NCI-H2171 (cell line): Measurements from ENCODE around the gene THUMPD3.
A peak's percentile ranks its signal among the peaks of the same experiment; 100 is the strongest.

Experiments used
- DNase-seq: peaks from one replicate; lab custom pipeline; 2025; lab: John Stamatoyannopoulos, UW

Gene THUMPD3

GRCh38 chr3:9361691-9362388, 1.0 kb upstream of the THUMPD3 start:
- DNase-seq: no peak

GRCh38 chr3:9369508-9369907, 6.7 kb downstream of the THUMPD3 start:
- DNase-seq: no peak

DNA sequence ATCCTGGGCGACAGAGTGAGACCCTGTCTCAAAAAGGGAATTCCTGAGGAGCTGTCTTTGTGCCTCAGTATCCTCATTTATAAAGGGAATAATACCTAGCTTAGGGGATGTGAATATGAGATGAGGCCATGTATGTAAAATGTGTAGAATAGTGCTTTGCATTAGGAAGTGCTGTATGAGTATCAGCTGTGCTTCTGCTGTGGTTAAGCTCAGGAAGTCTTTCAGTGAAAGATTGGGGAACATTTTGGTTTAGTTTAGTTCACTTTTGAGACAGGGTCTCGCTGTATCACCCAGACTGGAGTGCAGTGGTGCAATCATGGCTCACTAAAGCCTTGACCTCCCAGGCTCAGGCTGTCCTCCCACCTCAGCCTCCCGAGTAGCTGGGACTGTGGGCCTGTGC, 10.6 kb downstream of the THUMPD3 start:
- DNase-seq: no peak

DNA sequence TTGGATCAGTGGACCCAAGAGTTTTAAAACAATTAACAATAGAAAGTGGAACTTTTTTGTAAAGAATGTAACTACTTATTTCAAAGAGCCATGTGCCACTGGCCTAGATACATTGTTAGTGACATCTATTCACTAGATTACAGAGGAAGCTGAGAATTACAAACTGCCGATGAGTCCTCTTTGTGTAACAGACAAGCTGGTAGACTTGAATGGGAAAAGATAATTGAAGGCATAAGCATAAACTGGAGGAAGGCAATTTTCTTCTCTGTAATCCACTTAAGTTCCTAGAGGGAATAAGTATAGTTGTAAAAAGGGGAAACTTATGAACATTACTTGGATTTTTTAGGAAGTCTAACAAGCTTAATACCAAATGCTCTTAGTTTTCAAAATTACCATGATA, 15.1 kb downstream of the THUMPD3 start:
- DNase-seq: no peak

GRCh38 chr3:9379327-9379726, 16.5 kb downstream of the THUMPD3 start:
- DNase-seq: no peak

DNA sequence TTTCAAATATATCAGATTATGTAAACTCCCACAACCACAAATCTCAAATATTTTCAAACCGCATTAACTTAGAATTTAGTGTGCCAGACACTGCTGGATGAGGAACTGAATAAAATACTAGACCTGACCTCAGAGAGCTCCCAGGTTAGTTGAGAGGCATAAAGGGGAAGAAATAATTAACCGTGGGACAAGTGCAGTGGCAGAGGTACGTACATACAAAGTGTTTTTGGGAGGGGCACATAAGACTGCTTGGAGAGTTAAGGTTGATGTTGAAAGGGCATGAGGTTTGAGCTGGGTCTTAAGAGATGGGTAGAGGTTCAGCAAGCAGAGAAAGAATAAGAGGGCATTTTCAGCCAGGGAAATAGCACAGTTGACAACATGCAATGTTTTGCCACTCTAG, 17.2 kb downstream of the THUMPD3 start:
- no peak for DNase-seq

GRCh38 chr3:9384141-9384828, 21.4 kb downstream of the THUMPD3 start:
- DNase-seq: no peak

- DNase-seq: no peak
Measured at GRCh38 chr3:9385187-9386077, 22.6 kb downstream of the THUMPD3 start.

DNA sequence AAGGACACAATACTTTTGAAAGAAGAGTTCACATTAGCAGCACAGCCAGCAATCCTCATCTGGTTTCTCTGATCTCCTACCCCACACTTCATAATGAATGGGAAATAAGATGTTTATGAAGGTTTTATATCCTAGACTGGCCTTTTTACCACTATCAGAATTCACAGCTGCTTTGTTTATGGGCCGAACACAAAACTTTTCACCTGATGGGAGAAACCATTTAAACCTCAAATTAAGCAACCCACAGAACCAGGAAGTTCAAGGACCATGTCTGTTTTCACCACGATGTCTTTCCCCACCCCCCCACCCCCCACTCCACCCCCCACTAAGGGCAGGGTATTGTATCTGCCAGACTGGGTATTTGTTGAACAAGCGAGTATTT, 23.2 kb downstream of the THUMPD3 start:
- no peak for DNase-seq

DNA sequence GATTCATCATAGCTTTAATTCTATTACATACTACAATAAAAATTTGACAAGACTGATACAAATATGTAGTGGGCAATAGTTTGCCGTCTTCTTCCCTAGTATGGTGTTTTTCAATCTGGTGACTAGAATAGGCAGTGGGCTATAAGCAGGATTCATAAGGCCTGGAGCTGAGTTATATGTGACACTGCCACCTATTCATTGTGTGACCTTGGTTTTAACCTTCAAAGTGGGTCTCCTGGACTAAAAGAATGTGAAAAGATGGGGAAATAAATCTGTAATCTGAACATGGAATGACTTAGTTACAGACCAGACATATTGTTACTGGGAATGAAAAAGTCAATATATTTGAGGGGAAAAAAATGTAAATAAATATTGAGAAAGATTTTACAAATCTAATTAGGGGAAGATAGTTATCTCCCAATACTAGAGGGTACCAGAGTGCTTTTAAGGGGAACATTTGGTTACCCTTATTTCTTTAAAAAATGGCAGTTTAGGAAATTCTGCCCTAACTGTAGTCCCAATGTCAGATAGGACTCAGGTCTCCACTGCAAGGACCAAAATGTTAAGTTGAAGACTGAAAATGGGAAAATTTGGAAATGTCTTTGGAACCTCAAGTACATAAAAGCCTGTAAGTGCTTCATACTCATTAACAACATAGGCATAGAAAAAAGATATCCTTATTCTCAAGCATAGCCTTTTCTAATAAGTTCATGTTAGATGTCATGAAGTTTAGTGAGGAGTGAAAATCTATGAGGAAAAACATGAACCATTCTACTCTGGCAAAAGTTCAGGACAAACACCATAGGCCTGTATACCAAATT, 23.9 kb downstream of the THUMPD3 start:
- DNase-seq: no peak

- DNase-seq: no peak
Measured at GRCh38 chr3:9387322-9387655, 24.4 kb downstream of the THUMPD3 start.

DNA sequence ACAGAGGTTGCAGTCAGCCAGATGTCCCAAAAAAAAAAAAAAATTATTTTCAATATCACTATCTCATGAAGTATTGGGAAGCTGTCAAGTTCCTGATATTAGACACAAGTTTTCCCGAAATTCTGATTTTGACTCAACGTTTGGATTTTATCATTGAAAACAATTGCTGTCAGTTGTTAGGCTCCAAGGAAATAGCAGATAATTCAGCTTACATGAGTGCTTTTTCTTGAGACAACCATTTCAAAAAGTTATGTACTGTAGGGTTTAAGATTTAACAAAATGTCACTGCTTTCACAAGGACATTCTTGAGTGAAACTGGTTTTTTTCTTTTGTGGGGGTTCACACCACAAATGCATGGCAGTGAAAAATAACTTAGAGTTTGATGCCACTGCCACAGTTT, 25.3 kb downstream of the THUMPD3 start:
- DNase-seq: no peak

DNA sequence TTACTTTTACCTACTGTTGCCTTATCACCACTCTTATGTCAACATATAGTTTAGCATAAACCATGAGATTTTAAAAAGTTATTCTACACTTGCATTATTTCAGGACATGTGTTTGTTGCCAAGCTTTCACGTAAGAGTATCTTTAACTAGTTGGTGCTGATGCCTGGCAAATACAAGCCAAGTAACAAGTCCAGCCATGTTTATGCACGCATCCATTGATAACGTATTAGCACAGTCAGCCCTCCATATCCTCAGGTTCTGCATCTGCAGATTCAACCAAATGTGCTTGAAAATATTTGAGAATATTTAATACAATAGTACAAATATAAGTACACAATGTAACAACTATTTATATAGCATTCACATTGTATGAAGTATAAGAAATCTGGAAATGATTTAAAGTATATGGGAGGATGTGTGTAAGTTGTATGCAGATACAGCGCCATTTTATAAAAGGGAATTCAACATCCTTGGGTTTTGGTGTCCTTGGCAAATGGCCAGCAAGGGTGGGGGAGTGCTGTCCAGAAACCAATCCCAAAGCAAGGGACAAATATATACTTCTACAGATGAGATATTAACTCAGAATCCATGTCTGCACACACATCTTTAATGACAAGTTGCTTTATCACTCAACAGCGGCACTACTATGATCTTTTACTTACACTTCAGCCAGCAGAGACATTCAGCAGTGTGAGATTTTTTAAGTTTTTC, 25.9 kb downstream of the THUMPD3 start:
- DNase-seq: no peak

DNA sequence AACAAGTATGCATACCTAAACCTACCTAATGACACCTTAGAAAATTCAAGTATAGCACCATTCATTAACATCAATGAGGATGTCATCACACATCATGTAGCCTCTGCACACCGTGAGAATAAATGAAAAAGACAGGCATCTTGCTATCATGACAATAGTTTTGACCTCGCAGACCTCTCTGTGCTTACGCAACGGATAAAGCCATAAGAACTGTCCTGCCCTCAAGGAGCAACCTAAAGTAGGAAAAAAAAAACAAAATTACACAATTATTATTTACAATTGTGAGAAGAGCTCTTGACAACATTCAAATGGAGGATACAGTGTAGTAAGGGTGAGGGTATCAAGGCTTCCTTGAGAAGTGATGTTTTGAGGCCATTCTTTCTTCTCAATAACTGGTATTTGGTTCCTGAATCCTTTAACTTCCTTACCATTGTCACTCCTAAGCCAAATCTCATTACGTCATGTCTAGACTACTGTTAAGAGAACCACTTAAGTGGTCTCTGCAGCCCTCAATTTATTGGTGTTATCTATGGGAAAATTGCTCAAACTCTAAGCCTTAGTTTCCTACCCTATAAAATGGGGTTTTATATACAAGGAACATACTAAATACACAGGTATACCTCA, 27.5 kb downstream of the THUMPD3 start:
- DNase-seq: no peak

GRCh38 chr3:9392041-9392440, 29.2 kb downstream of the THUMPD3 start:
- DNase-seq: no peak

DNA sequence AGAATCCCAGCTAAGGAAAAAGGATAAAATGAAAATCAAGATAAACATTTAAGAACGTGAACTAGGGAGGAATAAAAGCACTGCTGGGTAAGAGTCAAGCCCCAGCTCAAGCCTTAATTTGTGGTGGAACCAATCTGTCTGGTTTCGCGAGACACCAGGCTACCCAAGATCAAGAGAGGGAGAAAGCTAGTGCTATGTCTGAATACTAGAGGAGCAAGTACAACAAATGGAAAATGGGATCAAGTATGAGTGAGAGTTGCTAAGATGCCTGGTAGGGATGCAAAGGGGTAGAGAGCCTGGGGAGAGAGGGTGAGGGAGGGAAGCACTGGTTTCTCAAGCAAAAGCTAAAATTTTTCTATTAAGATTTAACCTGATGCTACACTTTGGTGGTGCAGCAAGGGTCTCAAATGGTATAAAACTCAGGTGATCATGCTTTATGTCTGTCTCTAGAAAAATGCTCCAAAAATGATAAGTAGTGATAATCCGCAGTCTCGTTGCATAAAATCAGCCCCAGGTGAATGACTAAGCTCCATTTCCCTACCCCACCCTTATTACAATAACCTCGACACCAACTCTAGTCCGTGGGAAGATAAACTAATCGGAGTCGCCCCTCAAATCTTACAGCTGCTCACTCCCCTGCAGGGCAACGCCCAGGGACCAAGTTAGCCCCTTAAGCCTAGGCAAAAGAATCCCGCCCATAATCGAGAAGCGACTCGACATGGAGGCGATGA, 32.9 kb downstream of the THUMPD3 start:
- no peak for DNase-seq

DNA sequence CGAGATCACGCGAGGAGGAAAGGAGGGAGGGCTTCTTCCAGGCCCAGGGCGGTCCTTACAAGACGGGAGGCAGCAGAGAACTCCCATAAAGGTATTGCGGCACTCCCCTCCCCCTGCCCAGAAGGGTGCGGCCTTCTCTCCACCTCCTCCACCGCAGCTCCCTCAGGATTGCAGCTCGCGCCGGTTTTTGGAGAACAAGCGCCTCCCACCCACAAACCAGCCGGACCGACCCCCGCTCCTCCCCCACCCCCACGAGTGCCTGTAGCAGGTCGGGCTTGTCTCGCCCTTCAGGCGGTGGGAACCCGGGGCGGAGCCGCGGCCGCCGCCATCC, 33.4 kb downstream of the THUMPD3 start:
- DNase-seq: peak; percentile 88

DNA sequence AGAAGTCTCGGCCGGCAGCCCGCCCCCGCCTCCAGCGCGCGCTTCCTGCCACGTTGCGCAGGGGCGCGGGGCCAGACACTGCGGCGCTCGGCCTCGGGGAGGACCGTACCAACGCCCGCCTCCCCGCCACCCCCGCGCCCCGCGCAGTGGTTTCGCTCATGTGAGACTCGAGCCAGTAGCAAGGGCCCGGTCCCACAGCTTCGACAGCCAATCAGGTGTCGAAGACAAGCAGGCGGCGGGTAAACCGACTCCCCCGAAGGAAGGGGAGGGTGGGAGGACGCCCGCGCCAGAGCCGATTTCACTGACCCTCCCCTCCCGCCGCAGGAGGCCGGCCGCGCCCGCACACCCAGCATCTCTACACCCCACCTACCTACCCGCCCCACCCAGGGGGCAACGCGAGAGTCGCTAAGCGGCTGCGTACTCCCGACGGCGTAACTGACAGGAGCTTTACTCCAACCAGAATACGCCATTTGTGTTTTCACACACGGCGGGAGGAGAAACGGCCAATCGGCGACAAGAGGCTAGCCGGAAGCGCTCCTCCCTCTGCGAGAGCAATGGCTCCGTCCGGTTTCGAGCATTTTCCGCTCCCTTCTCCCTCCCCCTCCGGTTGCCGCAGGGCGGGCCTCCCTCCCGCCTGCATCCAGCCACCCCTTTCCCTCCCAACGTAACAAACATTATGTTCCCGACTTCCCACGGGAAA, 33.9 kb downstream of the THUMPD3 start:
- peak; percentile 89 for DNase-seq

DNA sequence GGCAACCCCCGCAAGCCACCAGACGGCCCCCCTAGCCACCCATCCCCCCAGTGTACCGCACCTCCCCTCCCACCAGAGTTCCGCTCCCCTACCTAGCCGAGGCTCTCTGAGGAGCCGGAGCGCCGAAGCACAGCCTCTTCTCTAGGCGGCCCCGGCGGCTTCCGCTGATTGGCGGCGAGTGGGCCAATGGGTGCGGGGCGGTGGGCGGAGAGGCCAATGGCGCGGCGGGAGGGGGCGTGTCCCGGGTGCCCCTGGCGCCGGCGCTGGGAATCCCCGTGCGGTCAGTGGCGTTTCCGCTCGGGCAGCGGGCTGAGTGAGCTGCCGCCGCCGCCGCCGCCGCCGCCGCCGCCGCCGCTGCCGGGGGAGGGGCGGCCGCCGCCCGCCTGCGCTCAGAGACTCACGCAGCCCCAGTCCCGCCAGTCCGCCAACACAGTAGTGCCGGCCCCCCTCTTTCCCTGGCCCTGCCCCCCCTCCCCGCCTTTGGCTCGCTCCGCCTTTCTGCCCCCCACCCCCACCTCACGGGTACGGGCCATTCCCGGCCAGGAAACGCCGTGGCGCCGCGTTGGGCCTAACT, 34.6 kb downstream of the THUMPD3 start, which contains the start of gene SETD5:
Gene SETD5, plus strand, starts transcription at position 284 of the 574 bp plus-strand sequence. CDS start 31,324 bp downstream, outside the sequence.
- DNase-seq: peak; percentile 83
